NCI-H187 treated with DMSO at 0.1 percent for 48 hours (cell line): Measurements from ENCODE around the gene NCOA1.
A peak's percentile ranks its signal among the peaks of the same experiment; 100 is the strongest.
"Not testable (repeated sequence)": the region's sequence is repeated elsewhere in the genome, so short reads cannot be mapped to it uniquely, and the experiment has no call there.

Experiments
- DNase-seq: peaks from one replicate; lab custom pipeline; 2025; lab: John Stamatoyannopoulos, UW

Gene NCOA1

GRCh38 chr2:24632172-24632571 is 141.1 kb downstream of the NCOA1 start:
- DNase-seq: no peak

GRCh38 chr2:24635181-24635580 is 144.1 kb downstream of the NCOA1 start:
- DNase-seq: no peak

- DNase-seq: no peak
Observed at GRCh38 chr2:24638568-24638967, 147.5 kb downstream of the NCOA1 start.

GRCh38 chr2:24642351-24642750 is 151.3 kb downstream of the NCOA1 start:
- DNase-seq: no peak

GRCh38 chr2:24643051-24643450 is 152.0 kb downstream of the NCOA1 start:
- no peak for DNase-seq

GRCh38 chr2:24644032-24644431 is 153.0 kb downstream of the NCOA1 start:
- DNase-seq: no peak

- DNase-seq: no peak
Observed at GRCh38 chr2:24650997-24651642, 160.1 kb downstream of the NCOA1 start.

GRCh38 chr2:24651643-24652003 is 160.6 kb downstream of the NCOA1 start:
- no peak for DNase-seq

GRCh38 chr2:24652265-24653182 is 161.5 kb downstream of the NCOA1 start:
- no peak for DNase-seq

GRCh38 chr2:24657818-24658217 is 166.8 kb downstream of the NCOA1 start:
- DNase-seq: no peak

- DNase-seq: no peak
Observed at GRCh38 chr2:24658531-24659202, 167.6 kb downstream of the NCOA1 start.

GRCh38 chr2:24659862-24660261 is 168.8 kb downstream of the NCOA1 start:
- DNase-seq: peak; percentile 97

GRCh38 chr2:24667542-24667941 is 176.5 kb downstream of the NCOA1 start:
- no peak for DNase-seq

- no peak for DNase-seq
Observed at GRCh38 chr2:24671230-24671629, 180.2 kb downstream of the NCOA1 start.

GRCh38 chr2:24672589-24672988 is 181.5 kb downstream of the NCOA1 start:
- DNase-seq: no peak

- no peak for DNase-seq
Observed at GRCh38 chr2:24675338-24675737, 184.3 kb downstream of the NCOA1 start.

GRCh38 chr2:24676493-24676892 is 185.4 kb downstream of the NCOA1 start:
- no peak for DNase-seq

- DNase-seq: not testable (repeated sequence)
Observed at GRCh38 chr2:24678066-24678465, 187.0 kb downstream of the NCOA1 start.

- DNase-seq: no peak
Observed at GRCh38 chr2:24680196-24680595, 189.1 kb downstream of the NCOA1 start.

GRCh38 chr2:24682304-24682703 is 191.2 kb downstream of the NCOA1 start:
- no peak for DNase-seq

- no peak for DNase-seq
Observed at GRCh38 chr2:24683408-24683807, 192.4 kb downstream of the NCOA1 start.

- no peak for DNase-seq
Observed at GRCh38 chr2:24690524-24690923, 199.5 kb downstream of the NCOA1 start.

GRCh38 chr2:24691806-24692205 is 200.8 kb downstream of the NCOA1 start:
- DNase-seq: no peak
